HepG2 (cell line): ENCODE data around the gene LGALS16. TPM values are rescaled to one million over a fixed set of nuclear protein-coding genes. Genes with fewer than 3 reads are reported as not detected.

Source experiments
- ATAC-seq: fragments of 200-7000 bp; cut with Tn5 transposase; 3 replicates; pipeline ENCODE4 v1.9.1; 2020; ENCODE audit warnings: mild to moderate bottlenecking, moderate library complexity
- BruUV-seq: library from RNA; stranded (reverse); fragments of 400-500 nt; replicated peaks from 2 replicates; lab custom pipeline; 2021; lab: Mats Ljungman, UMichigan
- CTCF ChIA-PET: fragments of 300-600 bp; formaldehyde crosslinking; extraction: SDS; loops from one replicate; lab custom pipeline; 2021; ENCODE audit warnings: low total read pairs, inconsistent platforms, low intra/inter-chr PET ratio; lab: Yijun Ruan, JAX
- POLR2A ChIA-PET: fragments of 350-600 bp; sonication (Branson Sonifier 250); formaldehyde crosslinking; loops from one replicate; lab custom pipeline; 2020; ENCODE audit warnings: antibody characterized with exemption, inconsistent platforms; lab: Yijun Ruan, JAX
- DNase-seq: peaks from one replicate; pipeline ENCODE4 v3.0.0-alpha.2; 2015; ENCODE audit warnings: low spot score
- FAIRE-seq: peaks from 3 replicates; lab custom pipeline; 2011; peaks lifted over from hg19 to GRCh38; lab: Jason Lieb, UNC
- H2AFZ ChIP-seq: one replicate; pipeline ENCODE4 v1.6.1; 2011; ENCODE audit warnings: low read length, inconsistent platforms
- H3K27ac ChIP-seq: fragments of 300-600 bp; 3 replicates; pipeline ENCODE4 v1.8.0; 2011; ENCODE audit warnings: mixed run types, mild to moderate bottlenecking, mixed read lengths, low read length, inconsistent platforms; ENCODE audit not compliant: insufficient read depth; ENCODE audit errors: extremely low read length
- H3K27me3 ChIP-seq, 2 experiments: fragments of 200-600 bp in 1 of 2; 2 replicates in 1 of 2; 3 replicates in 1 of 2; pipeline versions ENCODE4 v1.6.0 to v1.8.0; 2011; ENCODE audit warnings: low read length in 2 of 2, mild to moderate bottlenecking in 2 of 2, moderate library complexity in 2 of 2, inconsistent platforms in 1 of 2; ENCODE audit not compliant: insufficient read depth in 2 of 2, control insufficient read depth in 1 of 2
- H3K36me3 ChIP-seq, 2 experiments: fragments of 200-600 bp in 1 of 2; replicated peaks in 1 of 2; 2 replicates in 1 of 2; 3 replicates in 1 of 2; pipeline versions ENCODE4 v1.5.1 to v1.8.0; 2011; ENCODE audit warnings: low read length in 2 of 2, inconsistent platforms in 1 of 2; ENCODE audit not compliant: insufficient read depth in 2 of 2, control insufficient read depth in 1 of 2
- H3K4me1 ChIP-seq: 2 replicates; pipeline ENCODE4 v1.5.1; 2012; ENCODE audit warnings: low read length, inconsistent platforms; ENCODE audit not compliant: insufficient read depth
- H3K4me2 ChIP-seq: 2 replicates; pipeline ENCODE4 v1.6.0; 2011; ENCODE audit warnings: low read depth, low read length, inconsistent platforms
- H3K4me3 ChIP-seq, 3 experiments: fragments of 200-600 bp in 1 of 3; sonication (generic), shearing (Covaris generic) in 1 of 3; replicated peaks in 1 of 3; 2 replicates each; pipeline ENCODE4 v1.5.1; 2011 to 2016; ENCODE audit warnings: low read length in 3 of 3, inconsistent platforms in 2 of 3, low read depth in 2 of 3, mild to moderate bottlenecking in 2 of 3, control low read depth in 1 of 3, mixed read lengths in 1 of 3; ENCODE audit not compliant: insufficient read depth in 1 of 3
- H3K79me2 ChIP-seq: one replicate; pipeline ENCODE4 v1.6.1; 2011; ENCODE audit warnings: low read length, inconsistent platforms; ENCODE audit not compliant: insufficient read depth
- H3K9ac ChIP-seq: 2 replicates; pipeline ENCODE4 v1.6.0; 2011; ENCODE audit warnings: mild to moderate bottlenecking, low read depth, low read length, inconsistent platforms; ENCODE audit not compliant: insufficient read depth
- H3K9me3 ChIP-seq: 2 replicates; pipeline ENCODE4 v1.5.1; 2012; ENCODE audit warnings: mild to moderate bottlenecking, low read length
- H4K20me1 ChIP-seq: 2 replicates; pipeline ENCODE4 v1.6.0; 2011; ENCODE audit warnings: inconsistent platforms, mild to moderate bottlenecking, low read length, moderate library complexity; ENCODE audit not compliant: insufficient read depth
- KMT2A ChIP-seq: sonication (generic); formaldehyde crosslinking; IDR thresholded peaks from 2 replicates; pipeline ENCODE4 v1.4.0; 2020; ENCODE audit warnings: missing genetic modification reagents
- WGBS: methylation state at CpG from one replicate; pipeline ENCODE4 v1.1.6; 2017; ENCODE audit warnings: low lambda C conversion rate; 5-methylcytosine and 5-hydroxymethylcytosine counted together
- in situ Hi-C: cut with HindIII; loops from 2 replicates; pipeline ENCODE4 v1.10.0; 2017; ENCODE audit warnings: low pct_unique_long_range_greater_than_20kb; ENCODE audit not compliant: extremely low pct_ligation_motif_present
- intact Hi-C: fragments of 100-400 bp; cut with micrococcal nuclease; formaldehyde crosslinking; loops from one replicate; pipeline ENCODE4 v1.10.0; 2022; ENCODE audit not compliant: unreplicated experiment
- polyA plus RNA-seq, 8 experiments: library from polyadenylated mRNA; depleted of rRNA in 3 of 8; stranded (reverse) in 7 of 8; unstranded in 1 of 8; fragments of >200 nt; fragmentation: Illumina TruSeq in 4 of 8; extraction: Trizol in 4 of 8; gene quantifications; 2 replicates each; pipeline versions ENCODE4 v1.2.1 to v1.2.3, GENCODE V29; 2011 to 2016; ENCODE audit warnings: low read depth in 4 of 8, missing spikeins in 1 of 8, mixed read lengths in 1 of 8; ENCODE audit not compliant: insufficient read depth in 1 of 8
- total RNA-seq, 5 experiments: library from RNA; depleted of rRNA; stranded (reverse); fragments of >200 nt; fragmentation: Illumina TruSeq; extraction: Trizol; gene quantifications; 2 replicates each; pipeline ENCODE4 v1.2.3, GENCODE V29; 2016; ENCODE audit warnings: low read depth in 1 of 5
- TF ChIP-seq, protein P1 (sequence below): sonication (generic); formaldehyde crosslinking; IDR thresholded peaks from 2 replicates; pipeline ENCODE4 v1.4.0; 2020; ENCODE audit warnings: missing genetic modification reagents
- TF ChIP-seq, protein P2 (sequence below): IDR thresholded peaks from 2 replicates; pipeline ENCODE4 v1.6.1; 2016; ENCODE audit warnings: missing biosample characterization, missing genetic modification reagents, low read depth

LGALS16 gene
- total and polyA plus RNA-seq, 2 of the 13 experiments (the other 11 are each of a cell fraction or from before 2014, with no cell fraction given) = not detected

DNA sequence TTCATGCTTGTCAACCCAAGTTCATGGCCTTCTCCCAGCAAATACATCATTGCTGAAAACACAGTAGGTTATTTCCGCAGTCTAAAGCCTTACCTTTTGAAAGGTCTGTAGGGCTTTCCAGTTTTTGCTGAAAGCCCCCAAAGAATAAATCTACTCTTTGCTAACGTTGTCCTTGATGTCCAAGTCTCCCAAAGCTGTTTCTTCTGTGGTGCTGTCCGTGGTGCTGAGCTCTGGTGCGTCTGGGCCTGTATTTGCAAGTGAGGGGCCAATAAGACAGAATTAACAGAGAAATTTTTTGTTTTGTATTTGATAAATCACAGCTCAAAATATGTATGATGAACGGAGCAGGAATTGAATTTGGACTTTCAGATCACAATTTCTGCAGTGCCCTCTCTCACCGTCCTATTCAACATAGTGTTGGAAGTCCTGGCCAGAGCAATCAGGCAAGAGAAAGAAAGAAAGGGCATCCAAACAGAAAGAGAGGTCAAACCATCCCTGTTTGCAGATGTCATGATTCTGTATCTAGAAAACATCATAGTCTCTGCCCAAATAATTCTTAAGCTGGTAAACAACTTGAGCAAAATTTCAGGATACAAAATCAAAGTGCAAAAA lies 9.8 kb upstream of the LGALS16 start (continued):
- TF ChIP-seq, protein P1, sequence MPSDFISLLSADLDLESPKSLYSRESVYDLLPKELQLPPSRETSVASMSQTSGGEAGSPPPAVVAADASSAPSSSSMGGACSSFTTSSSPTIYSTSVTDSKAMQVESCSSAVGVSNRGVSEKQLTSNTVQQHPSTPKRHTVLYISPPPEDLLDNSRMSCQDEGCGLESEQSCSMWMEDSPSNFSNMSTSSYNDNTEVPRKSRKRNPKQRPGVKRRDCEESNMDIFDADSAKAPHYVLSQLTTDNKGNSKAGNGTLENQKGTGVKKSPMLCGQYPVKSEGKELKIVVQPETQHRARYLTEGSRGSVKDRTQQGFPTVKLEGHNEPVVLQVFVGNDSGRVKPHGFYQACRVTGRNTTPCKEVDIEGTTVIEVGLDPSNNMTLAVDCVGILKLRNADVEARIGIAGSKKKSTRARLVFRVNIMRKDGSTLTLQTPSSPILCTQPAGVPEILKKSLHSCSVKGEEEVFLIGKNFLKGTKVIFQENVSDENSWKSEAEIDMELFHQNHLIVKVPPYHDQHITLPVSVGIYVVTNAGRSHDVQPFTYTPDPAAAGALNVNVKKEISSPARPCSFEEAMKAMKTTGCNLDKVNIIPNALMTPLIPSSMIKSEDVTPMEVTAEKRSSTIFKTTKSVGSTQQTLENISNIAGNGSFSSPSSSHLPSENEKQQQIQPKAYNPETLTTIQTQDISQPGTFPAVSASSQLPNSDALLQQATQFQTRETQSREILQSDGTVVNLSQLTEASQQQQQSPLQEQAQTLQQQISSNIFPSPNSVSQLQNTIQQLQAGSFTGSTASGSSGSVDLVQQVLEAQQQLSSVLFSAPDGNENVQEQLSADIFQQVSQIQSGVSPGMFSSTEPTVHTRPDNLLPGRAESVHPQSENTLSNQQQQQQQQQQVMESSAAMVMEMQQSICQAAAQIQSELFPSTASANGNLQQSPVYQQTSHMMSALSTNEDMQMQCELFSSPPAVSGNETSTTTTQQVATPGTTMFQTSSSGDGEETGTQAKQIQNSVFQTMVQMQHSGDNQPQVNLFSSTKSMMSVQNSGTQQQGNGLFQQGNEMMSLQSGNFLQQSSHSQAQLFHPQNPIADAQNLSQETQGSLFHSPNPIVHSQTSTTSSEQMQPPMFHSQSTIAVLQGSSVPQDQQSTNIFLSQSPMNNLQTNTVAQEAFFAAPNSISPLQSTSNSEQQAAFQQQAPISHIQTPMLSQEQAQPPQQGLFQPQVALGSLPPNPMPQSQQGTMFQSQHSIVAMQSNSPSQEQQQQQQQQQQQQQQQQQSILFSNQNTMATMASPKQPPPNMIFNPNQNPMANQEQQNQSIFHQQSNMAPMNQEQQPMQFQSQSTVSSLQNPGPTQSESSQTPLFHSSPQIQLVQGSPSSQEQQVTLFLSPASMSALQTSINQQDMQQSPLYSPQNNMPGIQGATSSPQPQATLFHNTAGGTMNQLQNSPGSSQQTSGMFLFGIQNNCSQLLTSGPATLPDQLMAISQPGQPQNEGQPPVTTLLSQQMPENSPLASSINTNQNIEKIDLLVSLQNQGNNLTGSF (CRISPR knock-in tag) = peak; percentile 52; the same call in 1 of the 2 replicates
- TF ChIP-seq, protein P2, sequence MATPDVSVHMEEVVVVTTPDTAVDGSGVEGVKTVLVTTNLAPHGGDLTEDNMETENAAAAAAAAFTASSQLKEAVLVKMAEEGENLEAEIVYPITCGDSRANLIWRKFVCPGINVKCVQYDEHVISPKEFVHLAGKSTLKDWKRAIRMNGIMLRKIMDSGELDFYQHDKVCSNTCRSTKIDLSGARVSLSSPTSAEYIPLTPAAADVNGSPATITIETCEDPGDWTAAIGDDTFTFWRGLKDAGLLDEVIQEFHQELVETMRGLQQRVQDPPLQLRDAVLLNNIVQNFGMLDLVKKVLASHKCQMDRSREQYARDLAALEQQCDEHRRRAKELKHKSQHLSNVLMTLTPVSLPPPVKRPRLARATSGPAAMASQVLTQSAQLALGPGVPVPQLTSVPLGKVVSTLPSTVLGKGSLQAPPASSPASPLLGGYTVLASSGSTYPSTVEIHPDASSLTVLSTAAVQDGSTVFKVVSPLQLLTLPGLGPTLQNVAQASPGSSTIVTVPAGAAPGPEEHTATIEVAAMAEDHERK (CRISPR knock-in tag) = no peak
- TF ChIP-seq, all 625 proteins: peak for 20

DNA sequence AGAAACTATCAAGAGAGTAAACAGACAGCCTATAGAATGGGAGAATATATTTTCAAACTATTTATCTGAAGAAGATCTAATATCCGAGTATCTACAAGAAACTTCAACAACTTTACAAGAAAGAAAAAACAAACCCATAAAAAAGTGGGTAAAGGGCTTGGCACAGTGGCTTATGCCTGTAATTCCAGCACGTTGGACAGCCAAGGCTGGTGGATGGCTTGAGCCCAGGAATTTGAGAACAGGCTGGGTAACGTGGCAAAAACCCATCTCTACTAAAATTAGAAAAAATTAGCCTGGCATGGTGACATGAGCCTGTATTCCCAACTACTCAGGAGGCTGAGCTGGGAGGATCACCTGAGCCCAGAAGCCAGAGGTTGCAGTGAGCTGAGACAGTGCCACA lies 7.8 kb upstream of the LGALS16 start:
- H3K4me1 ChIP-seq = no peaks in the 10 kb centered on the region
- in situ Hi-C loops = no loop called here
- BruUV-seq = no TSS peak
- no peaks in the 10 kb centered on the region for H3K9me3 ChIP-seq
- H2AFZ ChIP-seq = no peak overlapping the region
- CTCF ChIA-PET = no interaction called here
- FAIRE-seq = no peak
- no peak for TF ChIP-seq KMT2A (CRISPR knock-in tag)
- no peak overlapping the region for H3K4me3 ChIP-seq
- ATAC-seq = no peak
- no peaks in the 10 kb centered on the region for H3K27me3 ChIP-seq
- no peak overlapping the region for H3K9ac ChIP-seq
- H3K79me2 ChIP-seq = no peaks in the 10 kb centered on the region
- DNase-seq = no peak
- H3K27ac ChIP-seq = no peak overlapping the region
- no peaks in the 10 kb centered on the region for H3K36me3 ChIP-seq
- POLR2A ChIA-PET = no interaction called here
- intact Hi-C loops = no loop called here
- H4K20me1 ChIP-seq = no peaks in the 10 kb centered on the region
- H3K4me2 ChIP-seq = no peak overlapping the region
- WGBS = 2% methylated on average over 3 of the region's 3 CpGs
